Loucy (cell line): Measurements from ENCODE around the gene MTF2.

Source experiments
- H2AFZ ChIP-seq: fragments of 200-600 bp; sonication (generic); 2 replicates; pipeline ENCODE4 v1.6.0; 2016; ENCODE audit warnings: antibody characterized with exemption, mild to moderate bottlenecking, low read length, moderate library complexity
- H3F3A ChIP-seq: fragments of 200-600 bp; 2 replicates; pipeline ENCODE4 v1.6.0; 2016; ENCODE audit warnings: antibody characterized with exemption, low read depth, mild to moderate bottlenecking
- H3K27me3 ChIP-seq: fragments of 200-600 bp; sonication (generic); 2 replicates; pipeline ENCODE4 v1.6.1; 2014; ENCODE audit warnings: low read length, mild to moderate bottlenecking; ENCODE audit not compliant: insufficient read depth, poor library complexity, severe bottlenecking
- H3K36me3 ChIP-seq: fragments of 200-600 bp; sonication (generic); 2 replicates; pipeline ENCODE4 v1.6.1; 2016; ENCODE audit warnings: low read length; ENCODE audit not compliant: insufficient read depth
- H3K4me1 ChIP-seq: fragments of 200-600 bp; sonication (generic); 2 replicates; pipeline ENCODE4 v1.5.1; 2014; ENCODE audit warnings: low read length, mild to moderate bottlenecking; ENCODE audit not compliant: insufficient read depth, poor library complexity, severe bottlenecking
- H3K4me2 ChIP-seq: fragments of 200-600 bp; sonication (generic); 2 replicates; pipeline ENCODE4 v1.6.0; 2014; ENCODE audit warnings: antibody characterized with exemption, low read length, low read depth, mild to moderate bottlenecking; ENCODE audit not compliant: poor library complexity, severe bottlenecking
- H3K4me3 ChIP-seq: fragments of 200-600 bp; sonication (generic); 2 replicates; pipeline ENCODE4 v1.5.1; 2014; ENCODE audit warnings: low read length, mild to moderate bottlenecking, mixed read lengths; ENCODE audit not compliant: poor library complexity, severe bottlenecking
- H3K79me2 ChIP-seq: fragments of 200-600 bp; sonication (generic); 2 replicates; pipeline ENCODE4 v1.6.1; 2014; ENCODE audit warnings: low read length; ENCODE audit not compliant: insufficient read depth
- H3K9ac ChIP-seq: fragments of 200-600 bp; sonication (generic); 2 replicates; pipeline ENCODE4 v1.6.0; 2014; ENCODE audit warnings: mild to moderate bottlenecking, low read depth, low read length, moderate library complexity; ENCODE audit not compliant: poor library complexity, severe bottlenecking
- H3K9me2 ChIP-seq: fragments of 200-600 bp; sonication (generic); replicated peaks from 2 replicates; pipeline ENCODE4 v1.6.1; 2016; ENCODE audit warnings: low read depth, low read length, mixed read lengths
- H3K9me3 ChIP-seq: fragments of 200-600 bp; sonication (generic); 2 replicates; pipeline ENCODE4 v1.6.1; 2014; ENCODE audit warnings: mild to moderate bottlenecking, antibody characterized with exemption, low read length, low read depth; ENCODE audit not compliant: insufficient read depth
- H4K20me1 ChIP-seq: fragments of 200-600 bp; sonication (generic); 2 replicates; pipeline ENCODE4 v1.6.0; 2014; ENCODE audit warnings: antibody characterized with exemption, low read length, mild to moderate bottlenecking; ENCODE audit not compliant: insufficient read depth, poor library complexity, severe bottlenecking
- EZH2phosphoT487 ChIP-seq: fragments of 200-600 bp; IDR thresholded peaks from 2 replicates; pipeline ENCODE4 v1.6.1; 2018; ENCODE audit warnings: antibody characterized with exemption, mild to moderate bottlenecking, moderate library complexity, borderline replicate concordance
- TF ChIP-seq, protein P1 (sequence below): fragments of 200-600 bp; sonication (generic); conservative IDR thresholded peaks from 2 replicates; pipeline ENCODE4 v1.5.1; 2014; ENCODE audit warnings: mild to moderate bottlenecking, antibody characterized with exemption, low read length

MTF2 gene

DNA sequence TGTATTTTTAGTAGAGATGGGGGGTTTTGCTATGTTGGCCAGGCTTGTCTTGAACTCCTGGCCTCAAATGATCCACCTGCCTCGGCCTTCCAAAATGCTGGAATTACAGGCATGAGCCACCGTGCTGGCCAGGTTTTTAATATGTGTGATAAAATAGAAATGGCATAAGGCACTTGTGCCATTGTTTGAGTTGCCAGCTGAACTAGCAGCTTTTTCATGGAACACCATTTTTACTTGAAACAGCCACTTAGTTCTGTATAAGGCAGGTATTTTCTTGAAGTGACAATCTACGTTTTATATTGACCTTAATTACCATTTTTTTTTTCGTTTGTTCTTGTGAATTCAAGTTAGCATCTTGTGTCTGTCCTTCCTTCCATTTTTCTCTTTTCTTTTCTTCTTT is 28.3 kb downstream of the MTF2 start:
- Histone ChIP-seq H3K9me2 (no peaks in the 10 kb centered on the region), H4K20me1 (peaks cover 94% of the 10 kb centered on the region), H3K4me3 (no peak overlapping the region), H3F3A (no peaks in the 10 kb centered on the region), H2AFZ (no peak overlapping the region), H3K79me2 (peaks cover 100% of the 10 kb centered on the region), H3K4me1 (peaks cover 5% of the 10 kb centered on the region), H3K4me2 (no peak overlapping the region), H3K27me3 (no peaks in the 10 kb centered on the region), H3K9me3 (peaks cover 10% of the 10 kb centered on the region; the same call in 1 of the 2 replicates), H3K9ac (no peak overlapping the region), H3K36me3 (peaks cover 77% of the 10 kb centered on the region)
- TF ChIP-seq EZH2phosphoT487, result no peak
- TF ChIP-seq, protein P1, sequence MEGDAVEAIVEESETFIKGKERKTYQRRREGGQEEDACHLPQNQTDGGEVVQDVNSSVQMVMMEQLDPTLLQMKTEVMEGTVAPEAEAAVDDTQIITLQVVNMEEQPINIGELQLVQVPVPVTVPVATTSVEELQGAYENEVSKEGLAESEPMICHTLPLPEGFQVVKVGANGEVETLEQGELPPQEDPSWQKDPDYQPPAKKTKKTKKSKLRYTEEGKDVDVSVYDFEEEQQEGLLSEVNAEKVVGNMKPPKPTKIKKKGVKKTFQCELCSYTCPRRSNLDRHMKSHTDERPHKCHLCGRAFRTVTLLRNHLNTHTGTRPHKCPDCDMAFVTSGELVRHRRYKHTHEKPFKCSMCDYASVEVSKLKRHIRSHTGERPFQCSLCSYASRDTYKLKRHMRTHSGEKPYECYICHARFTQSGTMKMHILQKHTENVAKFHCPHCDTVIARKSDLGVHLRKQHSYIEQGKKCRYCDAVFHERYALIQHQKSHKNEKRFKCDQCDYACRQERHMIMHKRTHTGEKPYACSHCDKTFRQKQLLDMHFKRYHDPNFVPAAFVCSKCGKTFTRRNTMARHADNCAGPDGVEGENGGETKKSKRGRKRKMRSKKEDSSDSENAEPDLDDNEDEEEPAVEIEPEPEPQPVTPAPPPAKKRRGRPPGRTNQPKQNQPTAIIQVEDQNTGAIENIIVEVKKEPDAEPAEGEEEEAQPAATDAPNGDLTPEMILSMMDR, result no peak

DNA sequence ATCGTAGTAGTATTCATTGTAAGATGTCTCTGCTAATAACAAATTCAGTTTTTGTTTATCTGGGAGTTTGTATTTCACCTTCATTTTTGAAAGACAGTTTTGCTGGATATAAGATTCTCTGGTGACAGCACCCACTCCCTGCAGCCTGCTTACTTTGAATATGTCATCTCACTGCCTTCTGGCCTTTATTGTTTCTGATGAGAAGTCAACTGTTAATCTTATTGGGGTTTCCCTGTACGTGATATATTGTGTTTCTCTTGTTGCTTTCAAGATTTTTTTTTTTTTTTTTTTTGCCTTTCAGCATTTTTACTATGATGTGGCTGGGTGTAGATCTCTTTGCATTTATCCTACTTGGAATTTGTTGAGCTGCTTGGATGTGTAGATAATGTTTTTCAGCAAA is 29.3 kb downstream of the MTF2 start:
- no peak overlapping the region for H3K4me2 ChIP-seq
- H3K4me1 ChIP-seq, result peaks cover 5% of the 10 kb centered on the region
- peaks cover 94% of the 10 kb centered on the region for H4K20me1 ChIP-seq
- no peaks in the 10 kb centered on the region for H3F3A ChIP-seq
- H3K36me3 ChIP-seq, result peaks cover 87% of the 10 kb centered on the region
- no peak overlapping the region for H3K9ac ChIP-seq
- TF ChIP-seq, protein P1, result no peak
- no peak for TF ChIP-seq EZH2phosphoT487
- peaks cover 100% of the 10 kb centered on the region for H3K79me2 ChIP-seq
- peaks cover 10% of the 10 kb centered on the region; the same call in 1 of the 2 replicates for H3K9me3 ChIP-seq
- H2AFZ ChIP-seq, result no peak overlapping the region
- H3K4me3 ChIP-seq, result no peak overlapping the region
- H3K27me3 ChIP-seq, result no peaks in the 10 kb centered on the region
- H3K9me2 ChIP-seq, result no peaks in the 10 kb centered on the region

DNA sequence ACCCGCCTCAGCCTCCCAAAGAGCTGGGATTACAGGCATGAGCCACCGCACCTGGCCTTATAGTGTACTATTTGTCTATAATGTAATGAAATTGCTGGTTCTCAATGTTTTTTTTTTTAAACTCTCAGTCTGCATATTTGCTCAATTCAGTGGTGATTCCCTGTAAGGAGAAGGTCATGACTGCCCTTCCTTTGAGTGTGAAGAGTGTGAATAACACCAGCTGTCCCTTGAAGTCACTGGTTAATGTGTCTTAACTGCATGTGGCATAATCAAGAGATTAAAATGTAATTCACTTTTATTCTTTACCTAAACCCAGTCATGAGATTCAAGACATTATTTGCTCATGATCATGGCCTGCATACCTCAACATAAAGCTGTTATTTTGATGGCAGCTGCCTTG is 30.5 kb downstream of the MTF2 start:
- Histone ChIP-seq H3K4me2 (no peak overlapping the region), H3K27me3 (no peaks in the 10 kb centered on the region), H3K4me1 (peaks cover 5% of the 10 kb centered on the region), H3K9me3 (peaks cover 10% of the 10 kb centered on the region; the same call in 1 of the 2 replicates), H4K20me1 (peaks cover 94% of the 10 kb centered on the region), H3K36me3 (peaks cover 87% of the 10 kb centered on the region), H2AFZ (no peak overlapping the region), H3K9me2 (no peaks in the 10 kb centered on the region), H3F3A (no peaks in the 10 kb centered on the region), H3K4me3 (no peak overlapping the region), H3K9ac (no peak overlapping the region), H3K79me2 (peaks cover 100% of the 10 kb centered on the region)
- TF ChIP-seq EZH2phosphoT487, result no peak
- TF ChIP-seq, protein P1, result no peak
